H1 (cell line): Measurements from ENCODE around the gene TMEM120A. TPM values are rescaled to one million over a fixed set of nuclear protein-coding genes. Genes with fewer than 3 reads are reported as not detected.

Experiments used
- CTCF ChIA-PET: fragments of 300-600 bp; sonication (Branson Sonifier 250); formaldehyde crosslinking; loops from one replicate; lab custom pipeline; 2021; ENCODE audit not compliant: partially characterized antibody; lab: Charles Lee
- POLR2A ChIA-PET: fragments of 300-600 bp; sonication (Branson Sonifier 250); formaldehyde crosslinking; loops from one replicate; lab custom pipeline; 2021; ENCODE audit warnings: inconsistent platforms; ENCODE audit not compliant: partially characterized antibody; lab: Charles Lee
- DNase-seq, 2 experiments: peaks; one replicate each; pipeline versions ENCODE4 v3.0.0 to v3.0.0-alpha.2; 2010 to 2022; ENCODE audit warnings: low spot score in 2 of 2, low read depth in 1 of 2, mixed read lengths in 1 of 2
- FAIRE-seq: peaks from 2 replicates; lab custom pipeline; 2011; peaks lifted over from hg19 to GRCh38; lab: Jason Lieb, UNC
- H2AFZ ChIP-seq: 2 replicates; pipeline ENCODE4 v1.8.1; 2012; ENCODE audit warnings: low read length, inconsistent platforms
- H2AK5ac ChIP-seq: 2 replicates; pipeline ENCODE4 v1.6.1; 2013; ENCODE audit warnings: low read depth, low read length
- H2BK120ac ChIP-seq: replicated peaks from 2 replicates; pipeline ENCODE3; 2013; ENCODE audit warnings: low read depth, low read length, inconsistent platforms
- H2BK12ac ChIP-seq: 2 replicates; pipeline ENCODE4 v1.6.1; 2013; ENCODE audit warnings: low read depth, low read length
- H2BK15ac ChIP-seq: 2 replicates; pipeline ENCODE4 v1.6.1; 2013; ENCODE audit warnings: low read length
- H2BK20ac ChIP-seq: 2 replicates; pipeline ENCODE4 v1.6.1; 2013; ENCODE audit warnings: low read length
- H2BK5ac ChIP-seq: 2 replicates; pipeline ENCODE4 v1.6.1; 2013; ENCODE audit warnings: low read depth, low read length
- H3K14ac ChIP-seq: 2 replicates; pipeline ENCODE4 v1.6.1; 2013; ENCODE audit warnings: inconsistent platforms; ENCODE audit not compliant: insufficient read length
- H3K18ac ChIP-seq: 2 replicates; pipeline ENCODE4 v1.6.1; 2013; ENCODE audit warnings: low read length; ENCODE audit errors: extremely low read depth
- H3K23ac ChIP-seq: 2 replicates; pipeline ENCODE4 v1.6.1; 2013; ENCODE audit warnings: inconsistent platforms; ENCODE audit not compliant: insufficient read length
- H3K23me2 ChIP-seq: 2 replicates; pipeline ENCODE4 v1.6.1; 2013; ENCODE audit warnings: low read depth, low read length
- H3K27ac ChIP-seq: 2 replicates; pipeline ENCODE4 v1.6.1; 2011; ENCODE audit warnings: low read depth, low read length, inconsistent platforms
- H3K27me3 ChIP-seq, 4 experiments: replicated peaks in 1 of 4; 1 replicate in 1 of 4; 2 replicates in 3 of 4; pipeline versions ENCODE4 v1.6.1 to v1.8.1; 2011 to 2013; ENCODE audit warnings: low read length in 3 of 4, mild to moderate bottlenecking in 3 of 4, inconsistent platforms in 2 of 4, mixed read lengths in 2 of 4, moderate library complexity in 1 of 4; ENCODE audit not compliant: control insufficient read depth in 3 of 4, insufficient read depth in 3 of 4; ENCODE audit errors: extremely low read depth in 1 of 4
- H3K36me3 ChIP-seq, 4 experiments: 2 replicates each; pipeline versions ENCODE4 v1.6.1 to v1.8.1; 2011 to 2013; ENCODE audit warnings: mild to moderate bottlenecking in 4 of 4, low read length in 3 of 4, moderate library complexity in 2 of 4, control low read depth in 1 of 4, inconsistent platforms in 1 of 4; ENCODE audit not compliant: insufficient read depth in 4 of 4, control insufficient read depth in 2 of 4
- H3K4ac ChIP-seq: replicated peaks from 2 replicates; pipeline ENCODE3; 2013; ENCODE audit warnings: low read length, low read depth, mixed read lengths, inconsistent platforms; ENCODE audit not compliant: insufficient read length
- H3K4me1 ChIP-seq, 4 experiments: replicated peaks in 1 of 4; 1 replicate in 1 of 4; 2 replicates in 3 of 4; pipeline versions ENCODE4 v1.6.1 to v1.8.1; 2011 to 2013; ENCODE audit warnings: low read length in 3 of 4, inconsistent platforms in 2 of 4, mixed read lengths in 1 of 4; ENCODE audit not compliant: insufficient read depth in 4 of 4, control insufficient read depth in 3 of 4
- H3K4me2 ChIP-seq, 2 experiments: 2 replicates each; pipeline versions ENCODE4 v1.6.1 to v1.8.1; 2011 to 2013; ENCODE audit warnings: low read depth in 2 of 2, low read length in 2 of 2, control low read depth in 1 of 2, inconsistent platforms in 1 of 2, mild to moderate bottlenecking in 1 of 2; ENCODE audit not compliant: insufficient read depth in 1 of 2
- H3K4me3 ChIP-seq, 4 experiments: fragments of 200-600, 300-600 bp in 1 of 4; sonication (generic), shearing (Covaris generic), sonication (Bioruptor Twin) in 1 of 4; 2 replicates each; pipeline versions ENCODE4 v1.5.1 to v1.8.1; 2011 to 2016; ENCODE audit warnings: low read length in 4 of 4, low read depth in 3 of 4, control low read depth in 2 of 4, inconsistent platforms in 2 of 4, mild to moderate bottlenecking in 2 of 4, mixed read lengths in 1 of 4, moderate library complexity in 1 of 4; ENCODE audit not compliant: insufficient read depth in 2 of 4; ENCODE audit errors: extremely low read depth in 1 of 4
- H3K56ac ChIP-seq: replicated peaks from 2 replicates; pipeline ENCODE3; 2013; ENCODE audit warnings: low read depth, mild to moderate bottlenecking, mixed read lengths, low read length, inconsistent platforms; ENCODE audit not compliant: insufficient read length
- H3K79me1 ChIP-seq: 2 replicates; pipeline ENCODE4 v1.6.1; 2013; ENCODE audit warnings: low read depth, low read length, control low read depth
- H3K79me2 ChIP-seq, 2 experiments: 2 replicates each; pipeline versions ENCODE4 v1.6.1 to v1.8.1; 2012 to 2013; ENCODE audit warnings: low read length in 2 of 2, mild to moderate bottlenecking in 2 of 2, inconsistent platforms in 1 of 2; ENCODE audit not compliant: insufficient read depth in 2 of 2, control insufficient read depth in 1 of 2
- H3K9ac ChIP-seq, 4 experiments: replicated peaks in 1 of 4; 1 replicate in 1 of 4; 2 replicates in 3 of 4; pipeline versions ENCODE4 v1.6.1 to v1.8.1; 2011 to 2013; ENCODE audit warnings: low read depth in 3 of 4, low read length in 3 of 4, control low read depth in 2 of 4, mild to moderate bottlenecking in 2 of 4, moderate library complexity in 2 of 4, inconsistent platforms in 1 of 4; ENCODE audit errors: extremely low read depth in 1 of 4
- H3K9me3 ChIP-seq, 2 experiments: 2 replicates each; pipeline versions ENCODE4 v1.6.1 to v1.8.1; 2012 to 2013; ENCODE audit warnings: mild to moderate bottlenecking in 2 of 2, moderate library complexity in 2 of 2, control low read depth in 1 of 2, inconsistent platforms in 1 of 2, low read depth in 1 of 2, low read length in 1 of 2, mixed read lengths in 1 of 2; ENCODE audit not compliant: insufficient read depth in 2 of 2
- H4K20me1 ChIP-seq, 2 experiments: replicated peaks in 1 of 2; 2 replicates each; pipeline versions ENCODE3 to v1.8.1; 2011 to 2013; ENCODE audit warnings: inconsistent platforms in 2 of 2, low read length in 2 of 2, mild to moderate bottlenecking in 1 of 2; ENCODE audit not compliant: insufficient read depth in 2 of 2, control insufficient read depth in 1 of 2
- H4K5ac ChIP-seq: 2 replicates; pipeline ENCODE4 v1.6.1; 2013; ENCODE audit warnings: low read length, low read depth, mixed read lengths, inconsistent platforms; ENCODE audit not compliant: insufficient read length
- H4K8ac ChIP-seq: 2 replicates; pipeline ENCODE4 v1.8.0; 2013; ENCODE audit warnings: mild to moderate bottlenecking, moderate library complexity, low read length, inconsistent platforms; ENCODE audit not compliant: insufficient read depth; ENCODE audit errors: extremely low read depth
- H4K91ac ChIP-seq: replicated peaks from 2 replicates; pipeline ENCODE3; 2013; ENCODE audit warnings: low read length, mixed read lengths, inconsistent platforms; ENCODE audit not compliant: insufficient read length
- ATF3 ChIP-seq: IDR thresholded peaks from 2 replicates; pipeline ENCODE4 v1.6.1; 2011; ENCODE audit warnings: low read depth, mild to moderate bottlenecking, low read length; ENCODE audit not compliant: insufficient read depth
- BCL11A ChIP-seq, 2 experiments: IDR thresholded peaks; one replicate each; pipeline ENCODE4 v1.6.1; 2011; ENCODE audit warnings: low read depth in 2 of 2, low read length in 2 of 2, mild to moderate bottlenecking in 2 of 2
- CHD1 ChIP-seq: IDR thresholded peaks from 2 replicates; pipeline ENCODE4 v1.6.1; 2012; ENCODE audit warnings: low read depth, low read length, improper control_type of control experiment
- KDM1A ChIP-seq: fragments of 200-600, 300-600 bp; sonication (generic); IDR thresholded peaks from 2 replicates; pipeline ENCODE4 v1.7.1; 2016; ENCODE audit warnings: mild to moderate bottlenecking, low read length, borderline replicate concordance
- KDM5A ChIP-seq: fragments of 200-600 bp; IDR thresholded peaks from 2 replicates; pipeline ENCODE4 v1.7.1; 2012; ENCODE audit warnings: mild to moderate bottlenecking, low read length, inconsistent platforms, mixed read lengths
- NRF1 ChIP-seq: IDR thresholded peaks from 2 replicates; pipeline ENCODE4 v1.6.1; 2011; ENCODE audit warnings: mild to moderate bottlenecking, low read depth, low read length, improper control_type of control experiment
- POLR2A ChIP-seq, 2 experiments: IDR thresholded peaks; 1 replicate in 1 of 2; 2 replicates in 1 of 2; pipeline ENCODE4 v1.6.1; 2011; ENCODE audit warnings: low read depth in 2 of 2, low read length in 2 of 2, mild to moderate bottlenecking in 2 of 2; ENCODE audit errors: control extremely low read depth in 1 of 2
- RFX5 ChIP-seq: IDR thresholded peaks from 2 replicates; pipeline ENCODE4 v1.6.1; 2011; ENCODE audit warnings: low read depth, low read length, improper control_type of control experiment, borderline replicate concordance
- SP2 ChIP-seq: IDR thresholded peaks from 2 replicates; pipeline ENCODE4 v1.6.1; 2012; ENCODE audit warnings: mild to moderate bottlenecking, low read length, inconsistent platforms
- SP4 ChIP-seq: IDR thresholded peaks from 2 replicates; pipeline ENCODE4 v1.6.1; 2012; ENCODE audit warnings: low read length, inconsistent platforms
- SRF ChIP-seq: IDR thresholded peaks from 2 replicates; pipeline ENCODE4 v1.6.1; 2011; ENCODE audit warnings: mild to moderate bottlenecking, low read depth, low read length, moderate library complexity
- SUZ12 ChIP-seq: fragments of 200-600 bp; sonication (generic); IDR thresholded peaks from 2 replicates; pipeline ENCODE4 v1.6.1; 2012; ENCODE audit warnings: mild to moderate bottlenecking, inconsistent platforms, low read length, moderate library complexity, mixed read lengths
- YY1 ChIP-seq: IDR thresholded peaks from 2 replicates; pipeline ENCODE4 v1.6.1; 2011; ENCODE audit warnings: low read depth, mild to moderate bottlenecking, low read length
- WGBS, 2 experiments: shearing (Covaris generic) in 1 of 2; methylation state at CpG; one replicate each; pipeline versions ENCODE4 v1.1.6 to v1.1.7; 2013 to 2015; ENCODE audit warnings: low lambda C conversion rate in 2 of 2, mixed read lengths in 2 of 2, inconsistent platforms in 1 of 2, low coverage in 1 of 2, missing lambda C conversion rate in 1 of 2; ENCODE audit not compliant: insufficient replicate concordance in 2 of 2, insufficient coverage in 1 of 2, insufficient read length in 1 of 2; ENCODE audit errors: extremely low coverage in 1 of 2, missing lambda C conversion rate in 1 of 2; 5-methylcytosine and 5-hydroxymethylcytosine counted together
- polyA plus RNA-seq, 7 experiments: library from polyadenylated mRNA; depleted of rRNA in 3 of 7; stranded (reverse) in 5 of 7; unstranded in 2 of 7; fragments of >200 nt in 5 of 7; fragments of 200-250 nt in 2 of 7; gene quantifications; 1 replicate in 5 of 7; 2 replicates in 1 of 7; 4 replicates in 1 of 7; pipeline versions ENCODE4 v1.2.1 to v1.2.3, GENCODE V29; 2011 to 2013; ENCODE audit warnings: missing spikeins in 2 of 7, mixed read lengths in 2 of 7
- total RNA-seq: library from RNA; stranded (reverse); fragmentation: NEBNext Ultra II Directional; extraction: Animal tissue kit (Norgen Biotek cat#: 25700); gene quantifications from 2 replicates; pipeline ENCODE4 v1.2.1, GENCODE V29; 2021

Gene TMEM120A
- total and polyA plus RNA-seq, 2 of the 8 experiments (the other 6 are each of a cell fraction or from before 2014, with no cell fraction given), result 15.6 to 49.9 TPM

DNA sequence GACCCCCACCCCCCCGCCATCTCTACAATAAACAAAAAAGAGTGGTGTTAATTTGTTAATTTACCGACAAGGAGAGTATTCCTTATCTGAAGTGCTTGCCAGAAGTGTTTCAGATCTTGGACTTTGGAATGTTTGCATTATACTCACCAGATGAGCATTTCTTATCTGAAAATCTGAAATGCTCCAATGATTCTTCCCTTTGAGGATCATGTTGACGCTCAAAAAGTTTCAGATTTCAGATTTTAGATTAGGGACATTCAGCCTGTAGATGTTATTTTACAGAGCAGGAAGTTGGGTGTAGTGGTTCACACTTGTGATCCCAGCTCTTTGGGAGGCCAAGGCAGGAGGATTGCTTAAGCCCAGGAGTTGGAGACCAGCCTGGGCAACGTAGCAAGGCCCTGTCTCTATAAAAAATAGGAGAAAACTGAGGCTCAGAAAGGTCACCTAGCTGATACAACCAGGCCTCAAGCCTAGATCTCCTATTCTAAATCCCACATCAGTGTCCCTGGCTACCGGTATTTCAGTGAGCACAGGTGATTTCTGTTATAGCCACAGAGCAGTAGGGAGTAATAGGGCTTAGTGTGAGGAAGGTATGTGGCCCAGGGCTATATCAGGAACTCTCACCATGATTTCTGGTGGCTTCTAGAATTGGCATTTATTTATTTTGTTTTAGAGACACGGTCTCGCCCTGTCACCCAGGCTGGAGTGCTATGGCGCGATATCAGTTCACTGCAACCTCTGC, 35.4 kb downstream of the TMEM120A start:
- no peak for FAIRE-seq
- Histone ChIP-seq H4K8ac (no peak overlapping the region), H2BK20ac (no peak overlapping the region), H3K9me3 (no peaks in the 10 kb centered on the region), H2BK5ac (no peak overlapping the region), H4K20me1 (peaks cover 5 to 6% of the 10 kb centered on the region in 2 experiments), H3K18ac (no peak overlapping the region), H4K5ac (no peak overlapping the region), H4K91ac (no peak overlapping the region), H3K4me3 (no peak overlapping the region), H3K27ac (no peak overlapping the region), H3K79me1 (no peaks in the 10 kb centered on the region; the same call in 1 of the 2 replicates), H2AFZ (no peak overlapping the region), H3K23ac (no peak overlapping the region), H3K79me2 (no peaks in the 10 kb centered on the region; a peak in 1 of 4 replicates), H3K23me2 (no peaks in the 10 kb centered on the region), H3K9ac (no peak overlapping the region), H2AK5ac (no peak overlapping the region), H3K4me2 (no peak overlapping the region), H3K36me3 (peaks cover 5 to 36% (median 13%) of the 10 kb centered on the region in 4 experiments; a peak in 6 of 8 replicates), H3K14ac (no peak overlapping the region), H3K4me1 (peaks cover 2 to 11% (median 4%) of the 10 kb centered on the region in 4 experiments), H2BK120ac (no peak overlapping the region), H3K4ac (no peak overlapping the region), H2BK15ac (no peak overlapping the region), H2BK12ac (no peak overlapping the region), H3K56ac (no peak overlapping the region), H3K27me3 (no peaks in the 10 kb centered on the region)
- ChIA-PET POLR2A (interaction anchor here (1.6 to 4.2 kb wide), 2 partner anchors 17 to 44 kb away, joined by 3 to 24 read pairs; partner anchors contain the start of gene POR), CTCF (interaction anchor here (1.1 to 2.9 kb wide), 3 partner anchors 11 to 31 kb away, joined by 3 to 9 read pairs (median 4); no protein-coding TSS in a partner anchor)
- DNase-seq, result no peak
- WGBS, 2 experiments, result 93% methylated on average over 9 of the region's 9 CpGs; no CpG with 5 or more reads in 1 of the 2 experiments
- TF ChIP-seq NRF1, result no peak
- TF ChIP-seq POLR2A (IDR thresholded peaks at IDR 0.05; ENCODE audit: control extremely low read depth in 1 of 2, low read depth in 2 of 2, low read length in 2 of 2), result no peak
- no peak for TF ChIP-seq KDM1A
- TF ChIP-seq SP2, result no peak
- no peak for TF ChIP-seq ATF3
- TF ChIP-seq SUZ12, result no peak
- TF ChIP-seq CHD1, result no peak
- TF ChIP-seq SRF, result no peak
- no peak for TF ChIP-seq KDM5A
- TF ChIP-seq BCL11A (IDR thresholded peaks at IDR 0.05; ENCODE audit: low read depth in 2 of 2, low read length in 2 of 2), result no peak
- no peak for TF ChIP-seq SP4
- no peak for TF ChIP-seq RFX5
- no peak for TF ChIP-seq YY1
